HepG2 (cell line): ENCODE measurements around the gene C2orf78. TPM values are rescaled to one million over a fixed set of nuclear protein-coding genes. Genes with fewer than 3 reads are reported as not detected.

Experiments
- CCAR2 ChIP-seq: fragments of 200-400 bp; formaldehyde crosslinking; optimal IDR thresholded peaks from 2 replicates; pipeline ENCODE3; 2018; ENCODE audit warnings: low read depth, mild to moderate bottlenecking, low read length, moderate library complexity
- CEBPG ChIP-seq: IDR thresholded peaks from 2 replicates; pipeline ENCODE4 v1.6.1; 2016
- ONECUT2 ChIP-seq: sonication (generic); formaldehyde crosslinking; IDR thresholded peaks from 2 replicates; pipeline ENCODE4 v1.4.0; 2020; ENCODE audit warnings: missing genetic modification reagents
- PAX8 ChIP-seq: sonication (generic); formaldehyde crosslinking; IDR thresholded peaks from 2 replicates; pipeline ENCODE4 v1.8.0; 2022; ENCODE audit warnings: mild to moderate bottlenecking, missing genetic modification reagents, borderline replicate concordance
- SCMH1 ChIP-seq: sonication (generic); formaldehyde crosslinking; IDR thresholded peaks from 2 replicates; pipeline ENCODE4 v1.9.0; 2021; ENCODE audit warnings: missing genetic modification reagents, mild to moderate bottlenecking, borderline replicate concordance
- XBP1 ChIP-seq: sonication (generic); formaldehyde crosslinking; IDR thresholded peaks from 2 replicates; pipeline ENCODE4 v1.5.0; 2020; ENCODE audit warnings: missing genetic modification reagents
- ZBTB38 ChIP-seq: sonication (generic); formaldehyde crosslinking; IDR thresholded peaks from 2 replicates; pipeline ENCODE4 v1.5.1; 2020; ENCODE audit warnings: mild to moderate bottlenecking, missing genetic modification reagents
- ZMYM4 ChIP-seq: sonication (generic); formaldehyde crosslinking; IDR thresholded peaks from 2 replicates; pipeline ENCODE4 v1.8.1; 2023; ENCODE audit warnings: mild to moderate bottlenecking, missing genetic modification reagents
- ZNF446 ChIP-seq: sonication (generic); formaldehyde crosslinking; IDR thresholded peaks from 2 replicates; pipeline ENCODE4 v1.5.0; 2020; ENCODE audit warnings: mild to moderate bottlenecking, missing genetic modification reagents
- ZNF772 ChIP-seq: sonication (generic); formaldehyde crosslinking; IDR thresholded peaks from 2 replicates; pipeline ENCODE4 v1.5.0; 2020; ENCODE audit warnings: mild to moderate bottlenecking, missing genetic modification reagents
- polyA plus RNA-seq, 8 experiments: library from polyadenylated mRNA; depleted of rRNA in 3 of 8; stranded (reverse) in 7 of 8; unstranded in 1 of 8; fragments of >200 nt; fragmentation: Illumina TruSeq in 4 of 8; extraction: Trizol in 4 of 8; gene quantifications; 2 replicates each; pipeline versions ENCODE4 v1.2.1 to v1.2.3, GENCODE V29; 2011 to 2016; ENCODE audit warnings: low read depth in 4 of 8, missing spikeins in 1 of 8, mixed read lengths in 1 of 8; ENCODE audit not compliant: insufficient read depth in 1 of 8
- total RNA-seq, 5 experiments: library from RNA; depleted of rRNA; stranded (reverse); fragments of >200 nt; fragmentation: Illumina TruSeq; extraction: Trizol; gene quantifications; 2 replicates each; pipeline ENCODE4 v1.2.3, GENCODE V29; 2016; ENCODE audit warnings: low read depth in 1 of 5
- TF ChIP-seq, protein P1 (sequence below): sonication (generic); formaldehyde crosslinking; IDR thresholded peaks from one replicate; pipeline ENCODE4 v1.5.1; 2020; ENCODE audit warnings: mild to moderate bottlenecking, missing genetic modification reagents; ENCODE audit errors: not compliant biosample characterization
- TF ChIP-seq, protein P2 (sequence below): IDR thresholded peaks from 2 replicates; pipeline ENCODE4 v1.6.1; 2016
- TF ChIP-seq, protein P3 (sequence below): IDR thresholded peaks from 2 replicates; pipeline ENCODE4 v1.4.0; 2020; ENCODE audit warnings: mild to moderate bottlenecking, missing genetic modification reagents
- TF ChIP-seq, protein P4 (sequence below): sonication (generic); formaldehyde crosslinking; IDR thresholded peaks from 2 replicates; pipeline ENCODE4 v1.5.0; 2020; ENCODE audit warnings: mild to moderate bottlenecking, missing genetic modification reagents

C2orf78 gene
- total and polyA plus RNA-seq, 2 of the 13 experiments (the other 11 are each of a cell fraction or from before 2014, with no cell fraction given), result not detected

DNA sequence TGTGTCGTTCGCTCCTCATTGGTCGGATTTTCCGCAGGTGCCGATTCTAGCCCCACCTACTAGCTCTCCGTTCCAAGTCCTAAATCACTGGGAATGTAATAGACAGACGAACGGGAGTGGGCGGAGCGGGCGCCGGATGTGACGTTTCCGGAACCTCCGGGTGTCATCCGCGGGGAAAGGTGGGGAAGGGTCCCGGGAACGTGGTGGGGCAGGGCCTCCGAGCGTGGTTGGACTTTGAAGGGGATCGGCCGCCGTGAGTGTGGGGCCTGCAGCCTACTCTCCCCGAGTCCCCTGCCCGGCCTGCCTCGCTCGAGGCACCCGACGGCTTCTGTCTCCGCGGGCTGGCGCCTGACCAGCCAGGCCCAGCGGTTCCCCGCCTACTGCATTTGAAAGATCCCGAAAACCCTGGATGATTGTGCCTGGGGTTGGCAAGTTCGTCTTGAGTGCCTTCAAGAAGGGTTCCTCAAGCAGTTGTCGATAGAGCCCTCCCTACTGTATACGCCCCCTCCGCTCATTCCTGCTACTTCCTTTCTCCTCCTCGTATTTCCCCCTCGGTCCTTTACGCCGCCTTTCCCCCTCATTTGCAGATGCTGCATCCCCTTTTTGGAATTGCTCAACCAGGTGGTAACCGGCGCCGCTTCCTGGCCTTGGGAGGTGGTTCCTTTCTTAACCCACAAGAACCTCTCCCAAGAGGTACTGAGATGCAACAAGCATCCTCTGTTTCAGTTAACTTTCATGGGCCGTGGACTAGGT, 45.0 kb downstream of the C2orf78 start, which contains the start of gene STAMBP (continued):
- TF ChIP-seq, protein P1, sequence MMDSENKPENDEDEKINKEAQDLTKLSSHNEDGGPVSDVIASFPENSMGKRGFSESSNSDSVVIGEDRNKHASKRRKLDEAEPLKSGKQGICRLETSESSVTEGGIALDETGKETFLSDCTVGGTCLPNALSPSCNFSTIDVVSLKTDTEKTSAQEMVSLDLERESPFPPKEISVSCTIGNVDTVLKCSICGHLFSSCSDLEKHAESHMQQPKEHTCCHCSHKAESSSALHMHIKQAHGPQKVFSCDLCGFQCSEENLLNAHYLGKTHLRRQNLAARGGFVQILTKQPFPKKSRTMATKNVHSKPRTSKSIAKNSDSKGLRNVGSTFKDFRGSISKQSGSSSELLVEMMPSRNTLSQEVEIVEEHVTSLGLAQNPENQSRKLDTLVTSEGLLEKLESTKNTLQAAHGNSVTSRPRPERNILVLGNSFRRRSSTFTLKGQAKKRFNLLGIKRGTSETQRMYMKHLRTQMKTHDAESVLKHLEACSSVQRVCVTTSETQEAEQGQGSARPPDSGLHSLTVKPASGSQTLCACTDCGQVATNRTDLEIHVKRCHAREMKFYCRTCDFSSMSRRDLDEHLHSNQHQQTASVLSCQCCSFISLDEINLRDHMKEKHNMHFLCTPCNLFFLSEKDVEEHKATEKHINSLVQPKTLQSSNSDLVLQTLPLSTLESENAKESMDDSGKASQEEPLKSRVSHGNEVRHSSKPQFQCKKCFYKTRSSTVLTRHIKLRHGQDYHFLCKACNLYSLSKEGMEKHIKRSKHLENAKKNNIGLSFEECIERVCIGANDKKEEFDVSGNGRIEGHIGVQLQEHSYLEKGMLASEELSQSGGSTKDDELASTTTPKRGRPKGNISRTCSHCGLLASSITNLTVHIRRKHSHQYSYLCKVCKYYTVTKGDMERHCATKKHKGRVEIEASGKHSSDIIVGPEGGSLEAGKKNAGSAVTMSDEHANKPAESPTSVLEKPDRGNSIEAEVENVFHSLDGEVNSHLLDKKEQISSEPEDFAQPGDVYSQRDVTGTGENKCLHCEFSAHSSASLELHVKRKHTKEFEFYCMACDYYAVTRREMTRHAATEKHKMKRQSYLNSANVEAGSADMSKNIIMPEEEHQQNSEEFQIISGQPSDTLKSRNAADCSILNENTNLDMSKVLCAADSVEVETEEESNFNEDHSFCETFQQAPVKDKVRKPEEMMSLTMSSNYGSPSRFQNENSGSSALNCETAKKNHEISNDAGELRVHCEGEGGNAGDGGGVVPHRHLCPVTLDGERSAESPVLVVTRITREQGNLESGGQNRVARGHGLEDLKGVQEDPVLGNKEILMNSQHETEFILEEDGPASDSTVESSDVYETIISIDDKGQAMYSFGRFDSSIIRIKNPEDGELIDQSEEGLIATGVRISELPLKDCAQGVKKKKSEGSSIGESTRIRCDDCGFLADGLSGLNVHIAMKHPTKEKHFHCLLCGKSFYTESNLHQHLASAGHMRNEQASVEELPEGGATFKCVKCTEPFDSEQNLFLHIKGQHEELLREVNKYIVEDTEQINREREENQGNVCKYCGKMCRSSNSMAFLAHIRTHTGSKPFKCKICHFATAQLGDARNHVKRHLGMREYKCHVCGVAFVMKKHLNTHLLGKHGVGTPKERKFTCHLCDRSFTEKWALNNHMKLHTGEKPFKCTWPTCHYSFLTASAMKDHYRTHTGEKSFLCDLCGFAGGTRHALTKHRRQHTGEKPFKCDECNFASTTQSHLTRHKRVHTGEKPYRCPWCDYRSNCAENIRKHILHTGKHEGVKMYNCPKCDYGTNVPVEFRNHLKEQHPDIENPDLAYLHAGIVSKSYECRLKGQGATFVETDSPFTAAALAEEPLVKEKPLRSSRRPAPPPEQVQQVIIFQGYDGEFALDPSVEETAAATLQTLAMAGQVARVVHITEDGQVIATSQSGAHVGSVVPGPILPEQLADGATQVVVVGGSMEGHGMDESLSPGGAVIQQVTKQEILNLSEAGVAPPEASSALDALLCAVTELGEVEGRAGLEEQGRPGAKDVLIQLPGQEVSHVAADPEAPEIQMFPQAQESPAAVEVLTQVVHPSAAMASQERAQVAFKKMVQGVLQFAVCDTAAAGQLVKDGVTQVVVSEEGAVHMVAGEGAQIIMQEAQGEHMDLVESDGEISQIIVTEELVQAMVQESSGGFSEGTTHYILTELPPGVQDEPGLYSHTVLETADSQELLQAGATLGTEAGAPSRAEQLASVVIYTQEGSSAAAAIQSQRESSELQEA (CRISPR knock-in tag), result peak; percentile 68
- TF ChIP-seq ZBTB38 (CRISPR knock-in tag) (peak; percentile 70; the same call in 1 of the 2 replicates), PAX8 (CRISPR knock-in tag) (no peak), CCAR2 (no peak), ZMYM4 (peak; percentile 96), ZNF446 (CRISPR knock-in tag) (peak; percentile 43; the same call in 1 of the 2 replicates), SCMH1 (CRISPR knock-in tag) (no peak), ZNF772 (CRISPR knock-in tag) (peak; percentile 91), ONECUT2 (CRISPR knock-in tag) (no peak), XBP1 (CRISPR knock-in tag) (no peak), CEBPG (CRISPR knock-in tag) (0 out of 2 replicates have a peak, but pooled peaks have one; percentile 19)
- TF ChIP-seq, protein P2, sequence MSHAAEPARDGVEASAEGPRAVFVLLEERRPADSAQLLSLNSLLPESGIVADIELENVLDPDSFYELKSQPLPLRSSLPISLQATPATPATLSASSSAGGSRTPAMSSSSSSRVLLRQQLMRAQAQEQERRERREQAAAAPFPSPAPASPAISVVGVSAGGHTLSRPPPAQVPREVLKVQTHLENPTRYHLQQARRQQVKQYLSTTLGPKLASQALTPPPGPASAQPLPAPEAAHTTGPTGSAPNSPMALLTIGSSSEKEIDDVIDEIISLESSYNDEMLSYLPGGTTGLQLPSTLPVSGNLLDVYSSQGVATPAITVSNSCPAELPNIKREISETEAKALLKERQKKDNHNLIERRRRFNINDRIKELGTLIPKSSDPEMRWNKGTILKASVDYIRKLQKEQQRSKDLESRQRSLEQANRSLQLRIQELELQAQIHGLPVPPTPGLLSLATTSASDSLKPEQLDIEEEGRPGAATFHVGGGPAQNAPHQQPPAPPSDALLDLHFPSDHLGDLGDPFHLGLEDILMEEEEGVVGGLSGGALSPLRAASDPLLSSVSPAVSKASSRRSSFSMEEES, result 0 out of 2 replicates have a peak, but pooled peaks have one; percentile 16
- TF ChIP-seq, protein P3, sequence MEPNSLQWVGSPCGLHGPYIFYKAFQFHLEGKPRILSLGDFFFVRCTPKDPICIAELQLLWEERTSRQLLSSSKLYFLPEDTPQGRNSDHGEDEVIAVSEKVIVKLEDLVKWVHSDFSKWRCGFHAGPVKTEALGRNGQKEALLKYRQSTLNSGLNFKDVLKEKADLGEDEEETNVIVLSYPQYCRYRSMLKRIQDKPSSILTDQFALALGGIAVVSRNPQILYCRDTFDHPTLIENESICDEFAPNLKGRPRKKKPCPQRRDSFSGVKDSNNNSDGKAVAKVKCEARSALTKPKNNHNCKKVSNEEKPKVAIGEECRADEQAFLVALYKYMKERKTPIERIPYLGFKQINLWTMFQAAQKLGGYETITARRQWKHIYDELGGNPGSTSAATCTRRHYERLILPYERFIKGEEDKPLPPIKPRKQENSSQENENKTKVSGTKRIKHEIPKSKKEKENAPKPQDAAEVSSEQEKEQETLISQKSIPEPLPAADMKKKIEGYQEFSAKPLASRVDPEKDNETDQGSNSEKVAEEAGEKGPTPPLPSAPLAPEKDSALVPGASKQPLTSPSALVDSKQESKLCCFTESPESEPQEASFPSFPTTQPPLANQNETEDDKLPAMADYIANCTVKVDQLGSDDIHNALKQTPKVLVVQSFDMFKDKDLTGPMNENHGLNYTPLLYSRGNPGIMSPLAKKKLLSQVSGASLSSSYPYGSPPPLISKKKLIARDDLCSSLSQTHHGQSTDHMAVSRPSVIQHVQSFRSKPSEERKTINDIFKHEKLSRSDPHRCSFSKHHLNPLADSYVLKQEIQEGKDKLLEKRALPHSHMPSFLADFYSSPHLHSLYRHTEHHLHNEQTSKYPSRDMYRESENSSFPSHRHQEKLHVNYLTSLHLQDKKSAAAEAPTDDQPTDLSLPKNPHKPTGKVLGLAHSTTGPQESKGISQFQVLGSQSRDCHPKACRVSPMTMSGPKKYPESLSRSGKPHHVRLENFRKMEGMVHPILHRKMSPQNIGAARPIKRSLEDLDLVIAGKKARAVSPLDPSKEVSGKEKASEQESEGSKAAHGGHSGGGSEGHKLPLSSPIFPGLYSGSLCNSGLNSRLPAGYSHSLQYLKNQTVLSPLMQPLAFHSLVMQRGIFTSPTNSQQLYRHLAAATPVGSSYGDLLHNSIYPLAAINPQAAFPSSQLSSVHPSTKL (CRISPR knock-in tag), result peak; percentile 60
- TF ChIP-seq, protein P4, sequence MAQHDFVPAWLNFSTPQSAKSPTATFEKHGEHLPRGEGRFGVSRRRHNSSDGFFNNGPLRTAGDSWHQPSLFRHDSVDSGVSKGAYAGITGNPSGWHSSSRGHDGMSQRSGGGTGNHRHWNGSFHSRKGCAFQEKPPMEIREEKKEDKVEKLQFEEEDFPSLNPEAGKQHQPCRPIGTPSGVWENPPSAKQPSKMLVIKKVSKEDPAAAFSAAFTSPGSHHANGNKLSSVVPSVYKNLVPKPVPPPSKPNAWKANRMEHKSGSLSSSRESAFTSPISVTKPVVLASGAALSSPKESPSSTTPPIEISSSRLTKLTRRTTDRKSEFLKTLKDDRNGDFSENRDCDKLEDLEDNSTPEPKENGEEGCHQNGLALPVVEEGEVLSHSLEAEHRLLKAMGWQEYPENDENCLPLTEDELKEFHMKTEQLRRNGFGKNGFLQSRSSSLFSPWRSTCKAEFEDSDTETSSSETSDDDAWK, result no peak
